IMR-90 (cell line): Measurements from ENCODE around the gene SSBP3. TPM values are rescaled to one million over a fixed set of nuclear protein-coding genes. Genes with fewer than 3 reads are reported as not detected.

Experiments used
- ATAC-seq: fragments of 200-7000 bp; cut with Tn5 transposase; 2 replicates; pipeline ENCODE4 v1.9.1; 2020; ENCODE audit warnings: low read depth, mild to moderate bottlenecking, moderate library complexity
- BruUV-seq: library from RNA; stranded (reverse); fragments of 400-500 nt; replicated peaks from 2 replicates; lab custom pipeline; 2021; lab: Mats Ljungman, UMichigan
- CTCF ChIA-PET: fragments of 300-600 bp; formaldehyde crosslinking; extraction: SDS; loops from one replicate; lab custom pipeline; 2021; ENCODE audit warnings: antibody characterized with exemption; lab: Yijun Ruan, JAX
- POLR2A ChIA-PET: fragments of 300-600 bp; sonication (Branson Sonifier 250); formaldehyde crosslinking; loops from one replicate; lab custom pipeline; 2022; ENCODE audit warnings: antibody characterized with exemption; ENCODE audit not compliant: unreplicated experiment; lab: Charles Lee
- DNase-seq: peaks from one replicate; pipeline ENCODE4 v3.0.0; 2013
- H2AFZ ChIP-seq: replicated peaks from 2 replicates; pipeline ENCODE3; 2013; ENCODE audit warnings: low read length, mild to moderate bottlenecking; ENCODE audit not compliant: poor library complexity
- H2AK5ac ChIP-seq: 2 replicates; pipeline ENCODE4 v1.6.1; 2013; ENCODE audit warnings: low read depth, low read length, inconsistent platforms
- H2AK9ac ChIP-seq: replicated peaks from 2 replicates; pipeline ENCODE3; 2013; ENCODE audit warnings: mild to moderate bottlenecking, low read depth, low read length, moderate library complexity; ENCODE audit not compliant: poor library complexity
- H2BK120ac ChIP-seq: 2 replicates; pipeline ENCODE4 v1.6.1; 2013; ENCODE audit warnings: low read depth, low read length, inconsistent platforms
- H2BK15ac ChIP-seq: 3 replicates; pipeline ENCODE4 v1.6.1; 2013; ENCODE audit warnings: low read depth, low read length, inconsistent platforms
- H2BK20ac ChIP-seq: 2 replicates; pipeline ENCODE4 v1.6.1; 2013; ENCODE audit warnings: low read depth, mild to moderate bottlenecking, inconsistent platforms, low read length, moderate library complexity
- H2BK5ac ChIP-seq: 2 replicates; pipeline ENCODE4 v1.6.1; 2013; ENCODE audit warnings: mild to moderate bottlenecking, low read depth, low read length, inconsistent platforms; ENCODE audit not compliant: poor library complexity, severe bottlenecking
- H3K14ac ChIP-seq: replicated peaks from 2 replicates; pipeline ENCODE4 v1.6.1; 2013; ENCODE audit warnings: low read depth, low read length, inconsistent platforms
- H3K18ac ChIP-seq: 2 replicates; pipeline ENCODE4 v1.6.1; 2013; ENCODE audit warnings: low read depth, low read length, control low read depth
- H3K23ac ChIP-seq: 2 replicates; pipeline ENCODE4 v1.6.1; 2013; ENCODE audit warnings: low read depth, low read length, inconsistent platforms
- H3K27ac ChIP-seq: 2 replicates; pipeline ENCODE4 v1.5.1; 2013; ENCODE audit warnings: mild to moderate bottlenecking, control low read depth, low read length; ENCODE audit not compliant: insufficient read depth
- H3K27me3 ChIP-seq: 2 replicates; pipeline ENCODE4 v1.6.1; 2013; ENCODE audit warnings: low read length; ENCODE audit not compliant: control insufficient read depth, insufficient read depth
- H3K36me3 ChIP-seq: 2 replicates; pipeline ENCODE4 v1.6.1; 2013; ENCODE audit warnings: low read length, mixed read lengths; ENCODE audit not compliant: control insufficient read depth, insufficient read depth
- H3K4ac ChIP-seq: 2 replicates; pipeline ENCODE4 v1.6.1; 2013; ENCODE audit warnings: low read depth, low read length, inconsistent platforms
- H3K4me1 ChIP-seq: 2 replicates; pipeline ENCODE4 v1.6.1; 2013; ENCODE audit warnings: low read length, mixed read lengths; ENCODE audit not compliant: control insufficient read depth, insufficient read depth
- H3K4me2 ChIP-seq: 2 replicates; pipeline ENCODE4 v1.6.1; 2013; ENCODE audit warnings: low read depth, mild to moderate bottlenecking, control low read depth, low read length, moderate library complexity
- H3K4me3 ChIP-seq: 2 replicates; pipeline ENCODE4 v1.5.1; 2013; ENCODE audit warnings: low read depth, mild to moderate bottlenecking, control low read depth, low read length, moderate library complexity; ENCODE audit not compliant: insufficient read depth
- H3K56ac ChIP-seq: 2 replicates; pipeline ENCODE4 v1.6.1; 2013; ENCODE audit warnings: low read length, inconsistent platforms; ENCODE audit not compliant: insufficient read depth; ENCODE audit errors: extremely low read depth
- H3K79me1 ChIP-seq, 2 experiments: 2 replicates each; pipeline ENCODE4 v1.6.1; 2013; ENCODE audit warnings: low read length in 2 of 2, inconsistent platforms in 1 of 2, low read depth in 1 of 2
- H3K9ac ChIP-seq: 2 replicates; pipeline ENCODE4 v1.6.1; 2013; ENCODE audit warnings: low read depth, low read length, control low read depth
- H3K9me1 ChIP-seq: 2 replicates; pipeline ENCODE4 v1.6.1; 2013; ENCODE audit warnings: low read length, inconsistent platforms; ENCODE audit not compliant: insufficient read depth
- H3K9me3 ChIP-seq: 2 replicates; pipeline ENCODE4 v1.6.1; 2013; ENCODE audit warnings: low read length; ENCODE audit not compliant: control insufficient read depth, insufficient read depth
- H4K20me1 ChIP-seq: 2 replicates; pipeline ENCODE4 v1.6.1; 2013; ENCODE audit warnings: low read length, inconsistent platforms; ENCODE audit not compliant: insufficient read depth
- H4K5ac ChIP-seq: 2 replicates; pipeline ENCODE4 v1.6.1; 2013; ENCODE audit warnings: mild to moderate bottlenecking, low read depth, low read length, control low read depth
- H4K8ac ChIP-seq, 2 experiments: 2 replicates each; pipeline ENCODE4 v1.6.1; 2013; ENCODE audit warnings: low read depth in 2 of 2, low read length in 2 of 2, control low read depth in 1 of 2, inconsistent platforms in 1 of 2
- H4K91ac ChIP-seq: 2 replicates; pipeline ENCODE4 v1.6.1; 2013; ENCODE audit warnings: low read depth, low read length, inconsistent platforms; ENCODE audit not compliant: insufficient read depth
- CHD1 ChIP-seq: IDR thresholded peaks from 2 replicates; pipeline ENCODE4 v1.6.1; 2012; ENCODE audit warnings: low read depth, low read length, improper control_type of control experiment
- FOS ChIP-seq: fragments of 150-350 bp; IDR thresholded peaks from 2 replicates; pipeline ENCODE4 v1.6.1; 2016; ENCODE audit warnings: low read depth, low read length
- MAFK ChIP-seq: IDR thresholded peaks from 2 replicates; pipeline ENCODE4 v1.6.1; 2012; ENCODE audit warnings: low read depth, low read length, improper control_type of control experiment
- MXI1 ChIP-seq: IDR thresholded peaks from 2 replicates; pipeline ENCODE4 v1.6.1; 2012; ENCODE audit warnings: low read depth, mild to moderate bottlenecking, low read length, moderate library complexity, borderline replicate concordance
- POLR2A ChIP-seq: IDR thresholded peaks from 2 replicates; pipeline ENCODE4 v1.6.1; 2012; ENCODE audit warnings: mild to moderate bottlenecking, low read depth, low read length
- RAD21 ChIP-seq: IDR thresholded peaks from 2 replicates; pipeline ENCODE4 v1.6.1; 2012; ENCODE audit warnings: low read length, improper control_type of control experiment
- SMC3 ChIP-seq: fragments of 150-350 bp; IDR thresholded peaks from 2 replicates; pipeline ENCODE4 v1.6.1; 2016; ENCODE audit warnings: low read depth, mild to moderate bottlenecking, antibody characterized with exemption, low read length, moderate library complexity
- WGBS, 2 experiments: methylation state at CpG; one replicate each; pipeline versions ENCODE4 v1.1.5 to v1.1.7; 2013; ENCODE audit warnings: missing lambda C conversion rate in 2 of 2; ENCODE audit not compliant: insufficient read length in 1 of 2; ENCODE audit errors: extremely low coverage in 2 of 2; 5-methylcytosine and 5-hydroxymethylcytosine counted together
- dilution Hi-C: fragments of 300-500 bp; cut with HindIII; formaldehyde crosslinking; loops from one replicate; pipeline ENCODE4 v1.14.3; 2018; ENCODE audit warnings: low sequenced_read_pairs; ENCODE audit not compliant: unreplicated experiment
- in situ Hi-C: fragments of 300-500 bp; cut with MboI; formaldehyde crosslinking; loops from 3 replicates; pipeline ENCODE4 v1.14.3; 2019; ENCODE audit warnings: low sequenced_read_pairs, inconsistent platforms, mixed read lengths
- intact Hi-C: fragments of 100-400 bp; cut with micrococcal nuclease; formaldehyde crosslinking; loops from 2 replicates; pipeline ENCODE4 v1.10.0; 2022
- polyA plus RNA-seq, 3 experiments: library from polyadenylated mRNA; depleted of rRNA; stranded (reverse); fragments of >200 nt; gene quantifications; 2 replicates each; pipeline ENCODE4 v1.2.3, GENCODE V29; 2012; ENCODE audit warnings: low replicate concordance in 1 of 3
- total RNA-seq: library from RNA; depleted of rRNA; stranded (reverse); fragments of >200 nt; gene quantifications from 2 replicates; pipeline ENCODE4 v1.2.3, GENCODE V29; 2012

The SSBP3 gene
- total and polyA plus RNA-seq, 2 of the 4 experiments (the other 2 are of a cell fraction): 10.9 to 39.6 TPM

DNA sequence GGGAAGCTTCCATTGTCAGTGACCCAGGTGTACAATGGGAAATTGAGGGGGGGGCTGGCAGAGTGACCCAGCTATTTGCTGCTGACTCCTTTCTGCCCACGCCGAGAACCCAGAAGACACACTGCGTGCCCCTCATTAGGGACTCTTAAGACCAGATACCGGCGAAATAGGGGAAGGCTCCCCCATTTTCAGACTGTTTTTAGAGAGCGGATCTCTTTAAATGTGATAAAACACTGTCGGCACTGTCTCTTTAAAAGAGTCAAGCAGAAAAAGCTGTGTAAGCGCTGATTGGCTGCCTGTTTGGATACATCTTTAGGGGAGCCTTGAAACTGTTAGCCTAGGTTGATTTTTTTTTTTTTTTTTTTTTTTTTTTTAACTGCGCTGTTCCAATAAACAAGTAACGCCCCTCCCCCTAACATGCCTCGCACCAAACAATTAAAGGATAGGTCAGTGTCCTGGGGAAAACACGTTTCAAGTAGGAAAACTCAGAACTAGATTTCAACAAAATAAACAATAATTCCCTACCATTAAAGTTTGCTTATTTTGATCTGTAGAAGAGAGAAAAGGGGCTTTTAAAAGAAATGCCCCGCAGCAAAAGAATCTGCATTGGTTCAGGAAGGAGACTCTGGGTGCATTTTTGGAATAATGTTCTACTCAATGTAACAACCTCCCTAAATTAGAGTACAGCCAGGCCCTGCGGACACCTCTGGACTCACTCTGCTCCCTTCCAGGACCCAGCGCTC lies 1.4 kb upstream of the SSBP3 start:
- intact Hi-C loops: loop anchor here (1.0 to 10.0 kb wide), 7 partner anchors 81 to 543 kb away; no protein-coding TSS in a partner anchor
- H2BK15ac ChIP-seq: peak overlapping the region; percentile 22; the same call in 1 of the 3 replicates
- peak overlapping the region; percentile 98 for H3K4me2 ChIP-seq
- peak; percentile 30 for TF ChIP-seq RAD21
- TF ChIP-seq SMC3: peak; percentile 35; the same call in 1 of the 2 replicates
- no peak for TF ChIP-seq MXI1
- TF ChIP-seq CHD1: no peak
- peak; percentile 4; the same call in 1 of the 2 replicates for TF ChIP-seq FOS
- peak; percentile 62; the same call in 1 of the 2 replicates for TF ChIP-seq POLR2A
- TF ChIP-seq MAFK: peak; percentile 23; the same call in 1 of the 2 replicates
- peak overlapping the region; percentile 68 for H4K91ac ChIP-seq
- H3K4me3 ChIP-seq: peak overlapping the region; percentile 92
- ChIA-PET POLR2A (interaction anchor here (0.6 to 1.0 kb wide), 3 partner anchors 82 to 489 kb away, joined by 3 to 25 read pairs (median 3); no protein-coding TSS in a partner anchor), CTCF (interaction anchor here (0.6 to 0.9 kb wide), 3 partner anchors 56 to 135 kb away, joined by 3 to 8 read pairs (median 3); no protein-coding TSS in a partner anchor)
- H3K56ac ChIP-seq: peak overlapping the region; percentile 36; the same call in 1 of the 2 replicates
- no peaks in the 10 kb centered on the region for H3K27me3 ChIP-seq
- peak overlapping the region; percentile 65 for H4K5ac ChIP-seq
- peak overlapping the region; percentile 58 for H2AK9ac ChIP-seq
- H2BK5ac ChIP-seq: peak overlapping the region; percentile 86
- peaks cover 14% of the 10 kb centered on the region for H3K9me1 ChIP-seq
- dilution Hi-C loops: no loop called here
- peak overlapping the region; percentile 68 to 71; a peak in 3 of 4 replicates for H4K8ac ChIP-seq
- peak overlapping the region; percentile 80 for H2AFZ ChIP-seq
- peak overlapping the region; percentile 94 for H3K27ac ChIP-seq
- H3K9me3 ChIP-seq: no peaks in the 10 kb centered on the region
- WGBS, 2 experiments: no CpG with 5 or more reads among the region's 15 CpGs
- peak overlapping the region; percentile 84 for H2BK120ac ChIP-seq
- H3K14ac ChIP-seq: peak overlapping the region; percentile 39; the same call in 1 of the 2 replicates
- H3K9ac ChIP-seq: peak overlapping the region; percentile 87
- H3K4me1 ChIP-seq: peaks cover 22% of the 10 kb centered on the region
- peak overlapping the region; percentile 45 for H2BK20ac ChIP-seq
- DNase-seq (peak; percentile 93), ATAC-seq (peak; percentile 7; the same call in 1 of the 2 replicates)
- H3K4ac ChIP-seq: peak overlapping the region; percentile 89
- no TSS peak for BruUV-seq
- H3K23ac ChIP-seq: no peak overlapping the region
- peaks cover 10 to 28% of the 10 kb centered on the region in 2 experiments; a peak in 3 of 4 replicates for H3K79me1 ChIP-seq
- in situ Hi-C loops: loop anchor here (5.0 kb wide), 1 partner anchor 80 kb away; no protein-coding TSS in a partner anchor
- peaks cover 5% of the 10 kb centered on the region for H3K36me3 ChIP-seq
- H2AK5ac ChIP-seq: 0 out of 2 replicates have a peak overlapping the region, but pooled peaks have one; percentile 57
- peak overlapping the region; percentile 80 for H3K18ac ChIP-seq
- peaks cover 19% of the 10 kb centered on the region for H4K20me1 ChIP-seq
